ENCODE data around the gene IRF9. TPM values are rescaled to one million over a fixed set of nuclear protein-coding genes. Genes with fewer than 3 reads are reported as not detected.

Gene IRF9
- total RNA-seq, 2 experiments from 2014 or later, result 52.4 to 54.5 TPM

GRCh38 chr14:24213866-24214662 lies 53.0 kb downstream of the IRF9 start:
- CTCF ChIA-PET, result interaction anchor here (0.6 to 3.3 kb wide), 10 partner anchors 9 to 216 kb away, joined by 3 to 16 read pairs (median 4); partner anchors contain the start of genes CBLN3, CIDEB, IRF9 and KHNYN
- POLR2A ChIA-PET, result interaction anchor here (0.7 to 2.3 kb wide), 13 partner anchors 11 to 120 kb away, joined by 3 to 24 read pairs (median 7); partner anchors contain the start of genes DHRS1, IRF9, NOP9 and NRL

- ChIA-PET POLR2A (interaction anchor here (0.5 to 2.0 kb wide), 4 partner anchors 20 to 142 kb away, joined by 3 to 18 read pairs (median 7); partner anchors contain the start of genes TINF2 and TM9SF1), CTCF (interaction anchor here (0.9 to 3.3 kb wide), 14 partner anchors 9 to 216 kb away, joined by 3 to 16 read pairs (median 5); partner anchors contain the start of genes CIDEB, IPO4, TINF2 and TM9SF1)
These were observed 54.7 kb downstream of the IRF9 start, which contains the start of gene MDP1 for GRCh38 chr14:24215495-24216344. Gene MDP1 (minus strand): TSS chr14:24216066. CDS start chr14:24215955, 111 bp downstream.

Other genes with a start within 250 kb of the IRF9 start
- 10 to 100 TPM; 20.8 to 22.5 TPM for gene DHRS4, start 207.5 kb upstream of the IRF9 start, total RNA-seq
- gene DHRS4L2, start 172.3 kb upstream of the IRF9 start, total RNA-seq, result 10 to 100 TPM; 19.8 to 21.6 TPM
- 1 to 10 TPM; 1.2 to 1.5 TPM for gene CARMIL3, start 109.3 kb upstream of the IRF9 start, total RNA-seq
- gene CPNE6, start 89.7 kb upstream of the IRF9 start, total RNA-seq, result not detected
- gene PCK2, start 67.0 kb upstream of the IRF9 start, total RNA-seq, result 100 to 1,000 TPM; 118 to 125 TPM
- 10 to 100 TPM; 60.3 to 69.1 TPM for gene DCAF11, start 46.5 kb upstream of the IRF9 start, total RNA-seq
- gene NRL, start 46.3 kb upstream of the IRF9 start, total RNA-seq, result 1 to 10 TPM; 1.1 to 1.7 TPM
- gene FITM1, start 30.6 kb upstream of the IRF9 start, total RNA-seq, result under 1 TPM; 0.31 to 0.46 TPM
- 100 to 1,000 TPM; 334 to 335 TPM for gene PSME1, start 25.1 kb upstream of the IRF9 start, total RNA-seq
- 10 to 100 TPM; 38.5 to 38.9 TPM for gene EMC9, start 19.7 kb upstream of the IRF9 start, total RNA-seq
- gene PSME2, start 14.7 kb upstream of the IRF9 start, total RNA-seq, result 100 to 1,000 TPM; 381 to 388 TPM
- 10 to 100 TPM; 75.5 to 80.8 TPM for gene RNF31, start 13.8 kb upstream of the IRF9 start, total RNA-seq
- 10 to 100 TPM; 27.5 to 31.3 TPM for gene REC8, start 10.8 kb downstream of the IRF9 start, total RNA-seq
- gene IPO4, start 27.6 kb downstream of the IRF9 start, total RNA-seq, result 100 to 1,000 TPM; 166 to 168 TPM
- 10 to 100 TPM; 30.6 to 30.7 TPM for gene TM9SF1, start 34.2 kb downstream of the IRF9 start, total RNA-seq
- under 1 TPM; 0.27 TPM for gene TSSK4, start 44.4 kb downstream of the IRF9 start, total RNA-seq
- gene CHMP4A, start 52.2 kb downstream of the IRF9 start, total RNA-seq, result 10 to 100 TPM; 73.7 to 75.8 TPM
- gene MDP1, start 54.8 kb downstream of the IRF9 start, total RNA-seq, result 10 to 100 TPM; 14.9 to 17.4 TPM
- 100 to 1,000 TPM; 220 to 231 TPM for gene NEDD8, start 71.1 kb downstream of the IRF9 start, total RNA-seq
- gene GMPR2, start 71.7 kb downstream of the IRF9 start, total RNA-seq, result 10 to 100 TPM; 39.9 to 45.7 TPM
- gene TINF2, start 81.4 kb downstream of the IRF9 start, total RNA-seq, result 10 to 100 TPM; 82.1 to 93.1 TPM
- 1 to 10 TPM; 2.6 to 3.2 TPM for gene TGM1, start 101.9 kb downstream of the IRF9 start, total RNA-seq
- gene RABGGTA, start 110.3 kb downstream of the IRF9 start, total RNA-seq, result 10 to 100 TPM; 33.0 to 37.9 TPM
- 1 to 10 TPM; 7.8 to 9.0 TPM for gene DHRS1, start 138.5 kb downstream of the IRF9 start, total RNA-seq
- gene NOP9, start 138.6 kb downstream of the IRF9 start, total RNA-seq, result 10 to 100 TPM; 46.1 to 49.3 TPM
- 10 to 100 TPM; 14.2 to 14.4 TPM for gene CIDEB, start 146.7 kb downstream of the IRF9 start, total RNA-seq
- 10 to 100 TPM in 1 of 2 experiments, 1 to 10 TPM in 1; 9.3 to 10.4 TPM for gene LTB4R2, start 148.9 kb downstream of the IRF9 start, total RNA-seq
- gene LTB4R, start 150.2 kb downstream of the IRF9 start, total RNA-seq, result 10 to 100 TPM; 12.5 to 13.7 TPM
- 1 to 10 TPM in 1 of 2 experiments, under 1 TPM in 1; 0.78 to 1.3 TPM for gene ADCY4, start 173.8 kb downstream of the IRF9 start, total RNA-seq
- 1 to 10 TPM; 8.2 to 9.7 TPM for gene RIPK3, start 178.7 kb downstream of the IRF9 start, total RNA-seq
- gene NFATC4, start 206.9 kb downstream of the IRF9 start, total RNA-seq, result under 1 TPM; 0.78 to 0.93 TPM
- gene NYNRIN, start 237.7 kb downstream of the IRF9 start, total RNA-seq, result under 1 TPM; 0.06 TPM